Measurements from ENCODE around the gene PRR30. TPM values are rescaled to one million over a fixed set of nuclear protein-coding genes. Genes with fewer than 3 reads are reported as not detected.

Gene PRR30
- not detected in 2 replicates for polyA plus RNA-seq (2012; rRNA removed)
- polyA plus RNA-seq (2012; cell fraction: cytosol; rRNA removed) = not detected in 2 replicates
- not detected in 2 replicates for polyA plus RNA-seq (2012; cell fraction: nucleus; rRNA removed)

DNA sequence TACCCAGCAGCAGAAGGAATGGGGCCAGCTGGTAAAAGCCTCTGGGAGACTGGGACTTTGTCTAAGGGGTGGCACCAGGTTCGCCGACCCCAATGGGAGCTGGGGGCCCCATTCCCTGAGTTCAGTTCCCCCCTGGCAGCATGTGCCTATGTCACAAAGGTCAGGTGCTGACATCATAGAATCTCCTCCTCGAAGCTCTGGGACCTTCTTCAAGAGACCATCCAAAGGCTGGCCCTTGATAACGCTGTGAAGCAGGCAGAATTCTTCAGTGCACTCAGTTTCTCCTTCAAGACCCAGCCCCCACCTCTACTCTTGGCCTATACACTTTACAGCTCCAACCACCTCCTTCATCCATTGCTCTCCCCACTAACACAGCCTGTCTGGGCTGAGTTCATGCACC lies at the start of gene PRR30:
Gene PRR30, minus strand, starts transcription at position 101 of the 400 bp plus-strand sequence. CDS start 1,081 bp downstream, outside the sequence.
- Histone ChIP-seq H3F3A (replicated peaks; ENCODE audit: insufficient read depth) (no peaks in the 10 kb centered on the region), H3K36me3 (replicated peaks in 1 of 2; ENCODE audit: control insufficient read depth in 1 of 2, insufficient read depth in 2 of 2, low read length in 1 of 2) (no peaks in the 10 kb centered on the region), H3K9me3 (peaks cover 6% of the 10 kb centered on the region), H4K20me1 (ENCODE audit: insufficient read depth) (no peaks in the 10 kb centered on the region), H3K9me2 (no peaks in the 10 kb centered on the region), H3K4me1 (ENCODE audit: control insufficient read depth in 1 of 2, insufficient read depth in 2 of 2, low read depth in 1 of 2, low read length in 1 of 2) (no peaks in the 10 kb centered on the region; a peak in 1 of 4 replicates), H3K4me3 (ENCODE audit: low read depth in 2 of 2, low read length in 1 of 2) (no peak within 1 kb of the TSS), H3K9ac (no peak within 1 kb of the TSS), H2AFZ (ENCODE audit: low read depth) (no peak within 1 kb of the TSS), H3K27me3 (ENCODE audit: insufficient read depth) (peaks cover 29% of the 10 kb centered on the region; the same call in 1 of the 2 replicates), H3K4me2 (no peak within 1 kb of the TSS), H3K79me2 (ENCODE audit: insufficient read depth) (peaks cover under 1% of the 10 kb centered on the region; the same call in 1 of the 2 replicates), H3K27ac (ENCODE audit: low read depth in 2 of 2, low read length in 1 of 2) (no peak within 1 kb of the TSS)
- ChIA-PET CTCF (interaction anchor here (0.8 to 1.5 kb wide), 2 partner anchors 141 to 164 kb away, joined by 3 read pairs; no protein-coding TSS in a partner anchor), POLR2A (interaction anchor here (0.7 kb wide), 1 partner anchor 20 kb away, joined by 3 read pairs; no protein-coding TSS in a partner anchor)
- WGBS (ENCODE audit: low lambda C conversion rate) = 33% methylated on average over 2 of the region's 4 CpGs
- no peak for TF ChIP-seq PBX3 (IDR thresholded peaks at IDR 0.05)
- no peak for TF ChIP-seq FOXM1 (IDR thresholded peaks at IDR 0.05; ENCODE audit: low read depth)
- TF ChIP-seq TCF12 (IDR thresholded peaks at IDR 0.05) = no peak
- TF ChIP-seq JUND (IDR thresholded peaks at IDR 0.05) = no peak
- TF ChIP-seq YY1 (IDR thresholded peaks at IDR 0.05; ENCODE audit: low read depth) = no peak
- no peak for TF ChIP-seq SIN3A (IDR thresholded peaks at IDR 0.05; ENCODE audit: borderline replicate concordance, low read depth, low read length)
- TF ChIP-seq ZBTB33 (IDR thresholded peaks at IDR 0.05; ENCODE audit: borderline replicate concordance, low read depth) = no peak
- TF ChIP-seq, protein P1, sequence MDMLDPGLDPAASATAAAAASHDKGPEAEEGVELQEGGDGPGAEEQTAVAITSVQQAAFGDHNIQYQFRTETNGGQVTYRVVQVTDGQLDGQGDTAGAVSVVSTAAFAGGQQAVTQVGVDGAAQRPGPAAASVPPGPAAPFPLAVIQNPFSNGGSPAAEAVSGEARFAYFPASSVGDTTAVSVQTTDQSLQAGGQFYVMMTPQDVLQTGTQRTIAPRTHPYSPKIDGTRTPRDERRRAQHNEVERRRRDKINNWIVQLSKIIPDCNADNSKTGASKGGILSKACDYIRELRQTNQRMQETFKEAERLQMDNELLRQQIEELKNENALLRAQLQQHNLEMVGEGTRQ (IDR thresholded peaks at IDR 0.05; ENCODE audit: borderline replicate concordance, low read depth, low read length) = no peak
- no peak for TF ChIP-seq CHD2 (IDR thresholded peaks at IDR 0.05; ENCODE audit: low read length, partially characterized antibody)
- DNase-seq = no peak

- CTCF ChIA-PET = interaction anchor here (0.9 to 7.0 kb wide), 7 partner anchors 16 to 94 kb away, joined by 3 to 57 read pairs (median 4); partner anchors contain the start of gene TCF23
- POLR2A ChIA-PET = no interaction called here
- WGBS (ENCODE audit: low lambda C conversion rate) = 65% methylated on average over 6 of the region's 6 CpGs
- TF ChIP-seq RFX5 (IDR thresholded peaks at IDR 0.05; ENCODE audit: low read length) (no peak), EZH2phosphoT487 (IDR thresholded peaks at IDR 0.05; ENCODE audit: borderline replicate concordance, low read depth) (no peak), FOXM1 (IDR thresholded peaks at IDR 0.05; ENCODE audit: low read depth) (no peak), PBX3 (IDR thresholded peaks at IDR 0.05) (no peak), FOSL2 (IDR thresholded peaks at IDR 0.05; ENCODE audit: borderline replicate concordance, low read depth) (no peak), ZBTB33 (IDR thresholded peaks at IDR 0.05; ENCODE audit: borderline replicate concordance, low read depth) (no peak), ELF1 (IDR thresholded peaks at IDR 0.05) (no peak), IRF3 (IDR thresholded peaks at IDR 0.05; ENCODE audit: low read depth, low read length) (no peak)
- TF ChIP-seq, protein P2, sequence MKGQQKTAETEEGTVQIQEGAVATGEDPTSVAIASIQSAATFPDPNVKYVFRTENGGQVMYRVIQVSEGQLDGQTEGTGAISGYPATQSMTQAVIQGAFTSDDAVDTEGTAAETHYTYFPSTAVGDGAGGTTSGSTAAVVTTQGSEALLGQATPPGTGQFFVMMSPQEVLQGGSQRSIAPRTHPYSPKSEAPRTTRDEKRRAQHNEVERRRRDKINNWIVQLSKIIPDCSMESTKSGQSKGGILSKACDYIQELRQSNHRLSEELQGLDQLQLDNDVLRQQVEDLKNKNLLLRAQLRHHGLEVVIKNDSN (IDR thresholded peaks at IDR 0.05; ENCODE audit: borderline replicate concordance, low read depth) = no peak
These were observed 47.6 kb upstream of the PRR30 start for GRCh38 chr2:27186613-27187345.

More at GRCh38 chr2:27186613-27187345, 47.6 kb upstream of the PRR30 start:
- Histone ChIP-seq H3K9me2 (no peaks in the 10 kb centered on the region), H3K27me3 (ENCODE audit: insufficient read depth) (no peaks in the 10 kb centered on the region), H3K27ac (ENCODE audit: low read depth in 2 of 2, low read length in 1 of 2) (no peak overlapping the region), H3K36me3 (replicated peaks in 1 of 2; ENCODE audit: control insufficient read depth in 1 of 2, insufficient read depth in 2 of 2, low read length in 1 of 2) (no peaks in the 10 kb centered on the region), H3F3A (replicated peaks; ENCODE audit: insufficient read depth) (peaks cover 13% of the 10 kb centered on the region), H3K4me1 (ENCODE audit: control insufficient read depth in 1 of 2, insufficient read depth in 2 of 2, low read depth in 1 of 2, low read length in 1 of 2) (peaks cover 0 to 19% of the 10 kb centered on the region in 2 experiments; a peak in 3 of 4 replicates), H4K20me1 (ENCODE audit: insufficient read depth) (no peaks in the 10 kb centered on the region), H3K4me3 (ENCODE audit: low read depth in 2 of 2, low read length in 1 of 2) (no peak overlapping the region), H3K9ac (no peak overlapping the region), H3K9me3 (no peaks in the 10 kb centered on the region), H3K79me2 (ENCODE audit: insufficient read depth) (no peaks in the 10 kb centered on the region), H2AFZ (ENCODE audit: low read depth) (no peak overlapping the region), H3K4me2 (no peak overlapping the region)
- DNase-seq = no peak

Measured in SK-N-SH (cell line).